Mesothelial cell of epicardium (in vitro differentiated cells): ENCODE measurements around the gene NCKAP5. TPM values are rescaled to one million over a fixed set of nuclear protein-coding genes. Genes with fewer than 3 reads are reported as not detected.

Experiments
- DNase-seq, 2 experiments: peaks; one replicate each; pipeline ENCODE4 v3.0.0; 2021; ENCODE audit warnings: low spot score in 2 of 2; ENCODE audit not compliant: unreplicated experiment in 2 of 2
- H3K27ac Mint-ChIP-seq: 2 replicates; pipeline ENCODE4 v1.8.0; 2021; ENCODE audit warnings: mixed read lengths
- H3K27me3 Mint-ChIP-seq: 2 replicates; pipeline ENCODE4 v1.8.0; 2021; ENCODE audit warnings: low read depth, mixed read lengths
- H3K36me3 Mint-ChIP-seq: 2 replicates; pipeline ENCODE4 v1.8.0; 2021; ENCODE audit warnings: mixed read lengths
- H3K4me1 Mint-ChIP-seq: 2 replicates; pipeline ENCODE4 v1.8.0; 2021; ENCODE audit warnings: mixed read lengths
- H3K4me3 Mint-ChIP-seq: 2 replicates; pipeline ENCODE4 v1.8.0; 2021; ENCODE audit warnings: mild to moderate bottlenecking, moderate library complexity, mixed read lengths
- H3K9me3 Mint-ChIP-seq: 2 replicates; pipeline ENCODE4 v1.8.0; 2021; ENCODE audit warnings: mixed read lengths
- CTCF ChIP-seq: fragments of 200-600 bp; sonication (generic); IDR thresholded peaks from one replicate; pipeline ENCODE4 v1.5.0; 2021; ENCODE audit warnings: antibody characterized with exemption; ENCODE audit not compliant: unreplicated experiment
- total RNA-seq: library from RNA; stranded (reverse); gene quantifications from 3 replicates; pipeline ENCODE4 v1.2.1, GENCODE V29; 2021

The NCKAP5 gene
- total RNA-seq, 1 donor from 2014 or later = 2.1 TPM

- Mint-ChIP-seq H3K9me3 (no peaks in the 10 kb centered on the region), H3K36me3 (no peaks in the 10 kb centered on the region), H3K4me3 (no peak overlapping the region), H3K4me1 (no peaks in the 10 kb centered on the region), H3K27ac (no peak overlapping the region), H3K27me3 (peaks cover 20% of the 10 kb centered on the region)
- DNase-seq = no peak
- no peak for TF ChIP-seq CTCF
Measured at GRCh38 chr2:133306236-133306635, 262.0 kb downstream of the NCKAP5 start.

GRCh38 chr2:133304344-133304743 is 263.9 kb downstream of the NCKAP5 start:
- Mint-ChIP-seq H3K27ac (no peak overlapping the region), H3K36me3 (no peaks in the 10 kb centered on the region), H3K9me3 (no peaks in the 10 kb centered on the region), H3K4me1 (no peaks in the 10 kb centered on the region), H3K27me3 (peaks cover 20% of the 10 kb centered on the region), H3K4me3 (no peak overlapping the region)
- TF ChIP-seq CTCF = no peak
- no peak for DNase-seq

- DNase-seq = no peak
- Mint-ChIP-seq H3K27me3 (peaks cover 20% of the 10 kb centered on the region), H3K9me3 (no peaks in the 10 kb centered on the region), H3K4me3 (no peak overlapping the region), H3K36me3 (no peaks in the 10 kb centered on the region), H3K27ac (no peak overlapping the region), H3K4me1 (no peaks in the 10 kb centered on the region)
- TF ChIP-seq CTCF = no peak
Measured at GRCh38 chr2:133303150-133303549, 265.1 kb downstream of the NCKAP5 start.

- Mint-ChIP-seq H3K9me3 (no peaks in the 10 kb centered on the region), H3K27ac (no peak overlapping the region), H3K36me3 (no peaks in the 10 kb centered on the region), H3K4me1 (peaks cover 26% of the 10 kb centered on the region), H3K27me3 (peaks cover 31% of the 10 kb centered on the region), H3K4me3 (no peak overlapping the region)
- no peak for TF ChIP-seq CTCF
- DNase-seq = no peak
Measured at GRCh38 chr2:133296401-133296800, 271.9 kb downstream of the NCKAP5 start.

DNA sequence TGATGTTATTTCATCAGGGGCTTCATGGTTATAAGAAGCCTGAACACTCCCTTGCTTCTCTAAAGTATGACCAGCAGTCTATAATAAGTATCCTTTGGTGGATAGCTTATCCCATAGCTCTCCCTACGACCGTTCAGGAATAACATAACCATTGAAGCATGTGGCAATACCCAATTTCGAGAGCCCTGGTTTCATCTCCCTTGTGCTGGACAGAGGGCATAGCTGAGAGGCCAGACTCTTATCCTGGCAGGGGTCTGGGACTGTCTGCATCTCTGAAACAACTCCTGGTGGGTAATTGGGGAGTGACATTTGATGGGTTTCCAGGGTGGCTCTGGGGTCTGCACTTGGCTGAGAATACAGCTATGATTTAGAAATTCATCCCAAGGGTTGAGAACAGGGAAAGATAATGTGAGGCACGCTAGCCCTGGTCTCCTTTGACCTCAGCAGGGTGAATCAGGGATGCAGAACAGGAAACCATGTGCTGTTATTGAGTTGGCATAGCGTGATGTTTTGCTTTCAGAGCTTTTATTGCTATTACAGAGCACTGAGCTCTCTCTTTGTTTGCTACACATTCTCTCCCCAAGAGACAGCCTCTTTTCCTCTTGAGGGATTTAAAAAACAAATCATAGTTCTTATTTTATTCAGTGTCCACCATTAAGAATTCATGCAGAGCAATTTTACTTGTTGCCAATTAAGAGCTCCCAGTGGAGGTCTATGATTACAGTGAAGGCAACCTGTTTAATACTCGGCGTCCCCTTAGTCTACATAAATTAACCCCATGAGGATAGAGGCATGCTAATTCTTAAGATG is 274.5 kb downstream of the NCKAP5 start:
- no peak overlapping the region for H3K27ac Mint-ChIP-seq
- TF ChIP-seq CTCF = no peak
- H3K4me3 Mint-ChIP-seq = no peak overlapping the region

More for the DNA sequence above, 274.5 kb downstream of the NCKAP5 start:
- Mint-ChIP-seq H3K4me1 (peaks cover 28% of the 10 kb centered on the region), H3K27me3 (peaks cover 38% of the 10 kb centered on the region), H3K36me3 (no peaks in the 10 kb centered on the region), H3K9me3 (no peaks in the 10 kb centered on the region)
- DNase-seq = no peak
